ENCODE data around the gene ATP10B. TPM values are rescaled to one million over a fixed set of nuclear protein-coding genes. Genes with fewer than 3 reads are reported as not detected.

ATP10B gene
- polyA plus RNA-seq, 3 donors: not detected

- H3K4me1 Mint-ChIP-seq: no peaks in the 10 kb centered on the region
- H2AFZ ChIP-seq (ENCODE audit: insufficient read depth, low read depth, low read length, poor library complexity, severe bottlenecking): no peak overlapping the region
- no peak for TF ChIP-seq CTCF (IDR thresholded peaks at IDR 0.05)
- H3K27ac ChIP-seq (ENCODE audit: low read depth in 1 of 2, low read length in 2 of 2): no peak overlapping the region
- intact Hi-C loops (cut with micrococcal nuclease): no loop called here
- no peaks in the 10 kb centered on the region for H3K4me1 ChIP-seq (ENCODE audit: control insufficient read depth in 1 of 2, insufficient read depth in 2 of 2, low read length in 2 of 2)
- H4K20me1 ChIP-seq (ENCODE audit: insufficient read depth, low read length): no peaks in the 10 kb centered on the region
- H3K9me3 Mint-ChIP-seq: peaks cover 0 to 2% (median 0%) of the 10 kb centered on the region in 7 donors
- H3K4me2 ChIP-seq (replicated peaks; ENCODE audit: extremely low read depth, low read length, poor library complexity, severe bottlenecking): no peak overlapping the region
- peak overlapping the region in 1 of 2 donors; percentile 59 for H3K4me3 Mint-ChIP-seq
- H3K9ac ChIP-seq (ENCODE audit: insufficient read depth, low read length, poor library complexity, severe bottlenecking): no peak overlapping the region
- peaks cover 2 to 12% (median 5%) of the 10 kb centered on the region in 3 donors for H3K27me3 Mint-ChIP-seq (ENCODE audit: low read depth in 3 of 3)
- no peak overlapping the region for H3K27ac Mint-ChIP-seq
- no peaks in the 10 kb centered on the region for H3K36me3 Mint-ChIP-seq
- no CpG with 5 or more reads among the region's 1 CpG for WGBS (ENCODE audit: insufficient coverage)
- no peaks in the 10 kb centered on the region for H3K9me3 ChIP-seq (replicated peaks in 1 of 2; ENCODE audit: control insufficient read depth in 1 of 2, insufficient read depth in 1 of 2, low read length in 2 of 2)
- DNase-seq: no peak
- H3K36me3 ChIP-seq (replicated peaks in 1 of 2; ENCODE audit: control insufficient read depth in 1 of 2, insufficient read depth in 2 of 2, low read length in 2 of 2): no peaks in the 10 kb centered on the region
- H3K79me2 ChIP-seq (ENCODE audit: insufficient read depth, low read length): no peaks in the 10 kb centered on the region
- H3K4me3 ChIP-seq (replicated peaks in 1 of 3; ENCODE audit: low read depth in 2 of 3, low read length in 3 of 3): no peak overlapping the region
- peaks cover 0 to 3% of the 10 kb centered on the region in 2 donors for H3K27me3 ChIP-seq (ENCODE audit: control insufficient read depth in 2 of 2, insufficient read depth in 2 of 2, low read length in 2 of 2)
Measured at GRCh38 chr5:160742446-160742845, 109.6 kb downstream of the ATP10B start.

- intact Hi-C loops (cut with micrococcal nuclease): no loop called here
- no peak overlapping the region for H3K27ac Mint-ChIP-seq
- Histone ChIP-seq H2AFZ (ENCODE audit: insufficient read depth, low read depth, low read length, poor library complexity, severe bottlenecking) (no peak overlapping the region), H3K9me3 (replicated peaks in 1 of 2; ENCODE audit: control insufficient read depth in 1 of 2, insufficient read depth in 1 of 2, low read length in 2 of 2) (no peaks in the 10 kb centered on the region), H3K79me2 (ENCODE audit: insufficient read depth, low read length) (no peaks in the 10 kb centered on the region), H3K36me3 (replicated peaks in 1 of 2; ENCODE audit: control insufficient read depth in 1 of 2, insufficient read depth in 2 of 2, low read length in 2 of 2) (no peaks in the 10 kb centered on the region), H3K4me2 (replicated peaks; ENCODE audit: extremely low read depth, low read length, poor library complexity, severe bottlenecking) (no peak overlapping the region), H4K20me1 (ENCODE audit: insufficient read depth, low read length) (no peaks in the 10 kb centered on the region), H3K9ac (ENCODE audit: insufficient read depth, low read length, poor library complexity, severe bottlenecking) (no peak overlapping the region), H3K27ac (ENCODE audit: low read depth in 1 of 2, low read length in 2 of 2) (no peak overlapping the region), H3K27me3 (ENCODE audit: control insufficient read depth in 2 of 2, insufficient read depth in 2 of 2, low read length in 2 of 2) (no peaks in the 10 kb centered on the region), H3K4me1 (ENCODE audit: control insufficient read depth in 1 of 2, insufficient read depth in 2 of 2, low read length in 2 of 2) (peaks cover 4 to 6% of the 10 kb centered on the region in 2 donors), H3K4me3 (replicated peaks in 1 of 3; ENCODE audit: low read depth in 2 of 3, low read length in 3 of 3) (no peak overlapping the region)
- WGBS (ENCODE audit: insufficient coverage): 100% methylated on average over 3 of the region's 4 CpGs
- no peak overlapping the region for H3K4me3 Mint-ChIP-seq
- no peak for TF ChIP-seq CTCF (IDR thresholded peaks at IDR 0.05)
- DNase-seq: no peak
- peaks cover 5% of the 10 kb centered on the region for H3K4me1 Mint-ChIP-seq
- H3K27me3 Mint-ChIP-seq (ENCODE audit: low read depth in 3 of 3): peaks cover 0 to 8% (median 1%) of the 10 kb centered on the region in 3 donors
- peaks cover 0 to 3% (median 0%) of the 10 kb centered on the region in 7 donors for H3K9me3 Mint-ChIP-seq
- H3K36me3 Mint-ChIP-seq: no peaks in the 10 kb centered on the region
Measured at GRCh38 chr5:160727296-160727997, 124.6 kb downstream of the ATP10B start.

All from CD14-positive monocyte (primary cell).